ENCODE measurements around the gene PPM1B.

GRCh38 chr2:44267269-44267795, 98.7 kb downstream of the PPM1B start:
- TF ChIP-seq CTCF (IDR thresholded peaks at IDR 0.05) (no peak), EP300 (IDR thresholded peaks at IDR 0.05) (no peak), POLR2A (IDR thresholded peaks at IDR 0.05) (no peak)
